ENCODE measurements around the gene ZNF692. TPM values are rescaled to one million over a fixed set of nuclear protein-coding genes. Genes with fewer than 3 reads are reported as not detected.

The ZNF692 gene
- total and polyA plus RNA-seq, 2 of the 13 experiments (the other 11 are each of a cell fraction or from before 2014, with no cell fraction given) = 27.3 to 45.8 TPM

DNA sequence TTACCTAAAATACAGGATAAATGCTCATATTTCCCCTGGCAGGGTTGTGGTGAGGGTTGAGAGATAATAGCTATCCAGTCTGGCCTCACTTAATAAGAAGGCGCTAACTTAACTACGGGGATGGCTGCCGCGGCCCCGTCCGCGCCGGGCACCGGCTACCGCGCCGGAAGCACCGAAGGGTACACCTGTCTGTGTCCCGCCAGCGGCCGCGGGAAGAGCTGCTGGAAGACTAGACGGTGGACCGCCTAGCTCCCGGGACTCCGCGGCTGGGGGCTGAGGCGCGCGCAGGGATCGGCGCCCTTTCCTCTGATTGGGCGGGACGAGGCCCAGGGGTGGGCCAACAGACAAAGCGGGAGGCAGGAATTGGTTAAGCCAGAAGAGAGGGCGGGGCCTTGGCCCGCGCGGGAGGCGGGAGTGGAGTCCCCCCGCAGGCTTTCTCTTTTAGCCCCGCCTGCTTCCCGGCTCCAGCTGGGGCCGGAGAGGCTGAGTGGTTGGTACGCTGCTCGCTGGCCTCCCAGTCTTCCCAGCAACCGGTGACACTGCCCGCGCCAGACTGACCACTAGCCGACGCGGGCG, 21.0 kb downstream of the ZNF692 start, which contains the start of gene ZNF672 (continued):
- TF ChIP-seq XRCC5 (optimal IDR thresholded peaks at IDR 0.05; ENCODE audit: low read length) (no peak), FOXK1 (CRISPR knock-in tag; IDR thresholded peaks at IDR 0.05; ENCODE audit: borderline replicate concordance, low read depth) (no peak), ZNF749 (CRISPR knock-in tag; IDR thresholded peaks at IDR 0.05; ENCODE audit: borderline replicate concordance) (no peak), SIN3A (IDR thresholded peaks at IDR 0.05; ENCODE audit: borderline replicate concordance, low read depth, low read length) (peak; percentile 67; the same call in 1 of the 2 replicates), MXI1 (IDR thresholded peaks at IDR 0.05; ENCODE audit: borderline replicate concordance, low read depth, low read length) (peak; percentile 68; the same call in 2 of the 3 replicates), ZZZ3 (CRISPR knock-in tag; IDR thresholded peaks at IDR 0.05; ENCODE audit: borderline replicate concordance) (no peak), JARID2 (CRISPR knock-in tag; IDR thresholded peaks at IDR 0.05; ENCODE audit: insufficient replicate concordance) (no peak), SNRNP70 (IDR thresholded peaks at IDR 0.05; ENCODE audit: low read depth, low read length) (no peak), TBL1XR1 (IDR thresholded peaks at IDR 0.05; ENCODE audit: borderline replicate concordance, low read length, partially characterized antibody) (no peak), ZBTB8A (CRISPR knock-in tag; IDR thresholded peaks at IDR 0.05; ENCODE audit: borderline replicate concordance, low read depth) (no peak), PAWR (CRISPR knock-in tag; IDR thresholded peaks at IDR 0.05; ENCODE audit: borderline replicate concordance) (no peak), ZNF225 (CRISPR knock-in tag; IDR thresholded peaks at IDR 0.05) (no peak), ZNF766 (CRISPR knock-in tag; IDR thresholded peaks at IDR 0.05; ENCODE audit: borderline replicate concordance) (0 out of 2 replicates have a peak, but pooled peaks have one; percentile 7), SMARCC2 (IDR thresholded peaks at IDR 0.05) (no peak), ZNF678 (CRISPR knock-in tag; IDR thresholded peaks at IDR 0.05) (0 out of 2 replicates have a peak, but pooled peaks have one; percentile 4), HNF4G (IDR thresholded peaks at IDR 0.05; ENCODE audit: borderline replicate concordance, low read depth, low read length) (no peak), HNF4G (CRISPR knock-in tag; IDR thresholded peaks at IDR 0.05; ENCODE audit: borderline replicate concordance, low read depth) (no peak), ZC3H13 (CRISPR knock-in tag; IDR thresholded peaks at IDR 0.05) (peak; percentile 67; the same call in 1 of the 2 replicates), ATF7-NPFF (CRISPR knock-in tag; IDR thresholded peaks at IDR 0.05; ENCODE audit: low read depth) (no peak), TP53 (CRISPR knock-in tag; conservative IDR thresholded peaks at IDR 0.05) (no peak), RNF2 (conservative IDR thresholded peaks at IDR 0.05; ENCODE audit: low read depth) (no peak), ZFY (CRISPR knock-in tag; IDR thresholded peaks at IDR 0.05) (no peak), NAIF1 (CRISPR knock-in tag; IDR thresholded peaks at IDR 0.05; ENCODE audit: borderline replicate concordance) (no peak; the same call in 1 of the 2 replicates), MBNL3 (CRISPR knock-in tag; conservative IDR thresholded peaks at IDR 0.05) (no peak), FOXC1 (CRISPR knock-in tag; IDR thresholded peaks at IDR 0.05; ENCODE audit: borderline replicate concordance) (no peak), BHLHE40 (IDR thresholded peaks at IDR 0.05; ENCODE audit: low read length) (no peak)
- TF ChIP-seq, protein P1, sequence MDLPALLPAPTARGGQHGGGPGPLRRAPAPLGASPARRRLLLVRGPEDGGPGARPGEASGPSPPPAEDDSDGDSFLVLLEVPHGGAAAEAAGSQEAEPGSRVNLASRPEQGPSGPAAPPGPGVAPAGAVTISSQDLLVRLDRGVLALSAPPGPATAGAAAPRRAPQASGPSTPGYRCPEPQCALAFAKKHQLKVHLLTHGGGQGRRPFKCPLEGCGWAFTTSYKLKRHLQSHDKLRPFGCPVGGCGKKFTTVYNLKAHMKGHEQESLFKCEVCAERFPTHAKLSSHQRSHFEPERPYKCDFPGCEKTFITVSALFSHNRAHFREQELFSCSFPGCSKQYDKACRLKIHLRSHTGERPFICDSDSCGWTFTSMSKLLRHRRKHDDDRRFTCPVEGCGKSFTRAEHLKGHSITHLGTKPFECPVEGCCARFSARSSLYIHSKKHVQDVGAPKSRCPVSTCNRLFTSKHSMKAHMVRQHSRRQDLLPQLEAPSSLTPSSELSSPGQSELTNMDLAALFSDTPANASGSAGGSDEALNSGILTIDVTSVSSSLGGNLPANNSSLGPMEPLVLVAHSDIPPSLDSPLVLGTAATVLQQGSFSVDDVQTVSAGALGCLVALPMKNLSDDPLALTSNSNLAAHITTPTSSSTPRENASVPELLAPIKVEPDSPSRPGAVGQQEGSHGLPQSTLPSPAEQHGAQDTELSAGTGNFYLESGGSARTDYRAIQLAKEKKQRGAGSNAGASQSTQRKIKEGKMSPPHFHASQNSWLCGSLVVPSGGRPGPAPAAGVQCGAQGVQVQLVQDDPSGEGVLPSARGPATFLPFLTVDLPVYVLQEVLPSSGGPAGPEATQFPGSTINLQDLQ (CRISPR knock-in tag; IDR thresholded peaks at IDR 0.05) = no peak
- TF ChIP-seq, protein P2, sequence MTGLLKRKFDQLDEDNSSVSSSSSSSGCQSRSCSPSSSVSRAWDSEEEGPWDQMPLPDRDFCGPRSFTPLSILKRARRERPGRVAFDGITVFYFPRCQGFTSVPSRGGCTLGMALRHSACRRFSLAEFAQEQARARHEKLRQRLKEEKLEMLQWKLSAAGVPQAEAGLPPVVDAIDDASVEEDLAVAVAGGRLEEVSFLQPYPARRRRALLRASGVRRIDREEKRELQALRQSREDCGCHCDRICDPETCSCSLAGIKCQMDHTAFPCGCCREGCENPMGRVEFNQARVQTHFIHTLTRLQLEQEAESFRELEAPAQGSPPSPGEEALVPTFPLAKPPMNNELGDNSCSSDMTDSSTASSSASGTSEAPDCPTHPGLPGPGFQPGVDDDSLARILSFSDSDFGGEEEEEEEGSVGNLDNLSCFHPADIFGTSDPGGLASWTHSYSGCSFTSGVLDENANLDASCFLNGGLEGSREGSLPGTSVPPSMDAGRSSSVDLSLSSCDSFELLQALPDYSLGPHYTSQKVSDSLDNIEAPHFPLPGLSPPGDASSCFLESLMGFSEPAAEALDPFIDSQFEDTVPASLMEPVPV (CRISPR knock-in tag; IDR thresholded peaks at IDR 0.05) = no peak; the same call in 1 of the 2 replicates

Data from HepG2 (cell line).